OCI-LY7 (cell line): ENCODE measurements around the gene TMEM106C.

Experiments used
- CTCF ChIP-seq: fragments of 200-600 bp; sonication (generic); conservative IDR thresholded peaks from 2 replicates; pipeline ENCODE4 v1.5.1; 2014; ENCODE audit warnings: mild to moderate bottlenecking, antibody characterized with exemption, low read length, moderate library complexity, mixed read lengths
- EZH2phosphoT487 ChIP-seq: fragments of 200-600 bp; sonication (generic); IDR thresholded peaks from 2 replicates; pipeline ENCODE4 v1.6.1; 2018; ENCODE audit warnings: low read depth, borderline replicate concordance, mild to moderate bottlenecking, mixed run types, antibody characterized with exemption, low read length, moderate library complexity, mixed read lengths

DNA sequence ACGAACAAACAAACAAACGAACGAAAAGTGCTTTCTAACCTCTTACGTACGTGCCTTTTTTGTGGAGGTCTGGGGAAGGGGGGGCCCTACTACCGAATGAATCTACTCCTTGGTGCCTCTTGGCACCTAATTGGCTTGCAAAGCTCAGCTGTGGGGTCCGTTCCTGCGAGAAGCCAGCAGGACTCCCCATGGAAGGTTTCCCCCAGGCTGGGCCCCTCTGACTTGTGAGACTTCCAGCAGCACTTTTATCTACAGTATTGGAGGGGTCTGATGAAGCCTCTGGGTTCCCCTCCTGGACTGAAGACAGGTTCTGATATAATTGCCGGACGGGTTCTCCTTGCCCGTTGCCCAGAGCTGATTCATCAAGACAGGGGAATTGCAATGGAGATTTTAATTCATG lies 1.2 kb upstream of the TMEM106C start:
- no peak for TF ChIP-seq CTCF
- no peak for TF ChIP-seq EZH2phosphoT487
